ENCODE results near the gene CREBZF. TPM values are rescaled to one million over a fixed set of nuclear protein-coding genes. Genes with fewer than 3 reads are reported as not detected.

Gene CREBZF
- total RNA-seq, 1 donor from 2014 or later, result 21.4 TPM

- no peaks in the 10 kb centered on the region for H3K27me3 ChIP-seq (ENCODE audit: control insufficient read depth, insufficient read depth, low read length)
- H3K36me3 ChIP-seq (ENCODE audit: control insufficient read depth, insufficient read depth, low read length), result no peaks in the 10 kb centered on the region
- no peak for DNase-seq (ENCODE audit: low read depth)
- H3K4me3 ChIP-seq (ENCODE audit: low read depth, low read length), result no peak overlapping the region
- no peak for TF ChIP-seq CTCF (IDR thresholded peaks at IDR 0.05; ENCODE audit: insufficient read depth, low read length, poor library complexity, severe bottlenecking)
Measured at GRCh38 chr11:85643191-85643614, 21.7 kb downstream of the CREBZF start.

GRCh38 chr11:85634747-85635146, 30.2 kb downstream of the CREBZF start:
- Histone ChIP-seq H3K36me3 (ENCODE audit: control insufficient read depth, insufficient read depth, low read length) (no peaks in the 10 kb centered on the region), H3K27me3 (ENCODE audit: control insufficient read depth, insufficient read depth, low read length) (no peaks in the 10 kb centered on the region), H3K4me3 (ENCODE audit: low read depth, low read length) (no peak overlapping the region)
- TF ChIP-seq CTCF (IDR thresholded peaks at IDR 0.05; ENCODE audit: insufficient read depth, low read length, poor library complexity, severe bottlenecking), result no peak
- no peak for DNase-seq (ENCODE audit: low read depth)

GRCh38 chr11:85628771-85629341, 36.1 kb downstream of the CREBZF start:
- H3K27me3 ChIP-seq (ENCODE audit: control insufficient read depth, insufficient read depth, low read length), result no peaks in the 10 kb centered on the region
- H3K4me3 ChIP-seq (ENCODE audit: low read depth, low read length), result peak overlapping the region; percentile 92
- no peak for TF ChIP-seq CTCF (IDR thresholded peaks at IDR 0.05; ENCODE audit: insufficient read depth, low read length, poor library complexity, severe bottlenecking)
- H3K36me3 ChIP-seq (ENCODE audit: control insufficient read depth, insufficient read depth, low read length), result no peaks in the 10 kb centered on the region
- no peak for DNase-seq (ENCODE audit: low read depth)

GRCh38 chr11:85627998-85628770, 36.7 kb downstream of the CREBZF start, which contains the start of gene TMEM126B:
TSS of gene TMEM126B (plus strand) at chr11:85628593. CDS start at chr11:85628608, 15 bp downstream.
- Histone ChIP-seq H3K4me3 (ENCODE audit: low read depth, low read length) (peak within 1 kb of the TSS; percentile 92), H3K36me3 (ENCODE audit: control insufficient read depth, insufficient read depth, low read length) (no peaks in the 10 kb centered on the region), H3K27me3 (ENCODE audit: control insufficient read depth, insufficient read depth, low read length) (no peaks in the 10 kb centered on the region)
- no peak for TF ChIP-seq CTCF (IDR thresholded peaks at IDR 0.05; ENCODE audit: insufficient read depth, low read length, poor library complexity, severe bottlenecking)
- DNase-seq (ENCODE audit: low read depth), result peak; percentile 87

- no peak for DNase-seq (ENCODE audit: low read depth)
Measured at GRCh38 chr11:85627332-85627997, 37.5 kb downstream of the CREBZF start, which contains the start of gene DLG2. TSS of gene DLG2 (minus strand) at chr11:85627344.

More at GRCh38 chr11:85627332-85627997, 37.5 kb downstream of the CREBZF start, which contains the start of gene DLG2:
- H3K36me3 ChIP-seq (ENCODE audit: control insufficient read depth, insufficient read depth, low read length), result no peaks in the 10 kb centered on the region
- H3K27me3 ChIP-seq (ENCODE audit: control insufficient read depth, insufficient read depth, low read length), result no peaks in the 10 kb centered on the region
- peak within 1 kb of the TSS; percentile 60 for H3K4me3 ChIP-seq (ENCODE audit: low read depth, low read length)
- no peak for TF ChIP-seq CTCF (IDR thresholded peaks at IDR 0.05; ENCODE audit: insufficient read depth, low read length, poor library complexity, severe bottlenecking)

Measured in kidney epithelial cell (primary cell).